HepG2 (cell line): ENCODE data around the gene NUDT7. TPM values are rescaled to one million over a fixed set of nuclear protein-coding genes. Genes with fewer than 3 reads are reported as not detected.
A peak's percentile ranks its signal among the peaks of the same experiment; 100 is the strongest.

Source experiments
- ATF3 ChIP-seq: sonication (generic); formaldehyde crosslinking; IDR thresholded peaks from 2 replicates; pipeline ENCODE4 v1.4.0; 2020; ENCODE audit warnings: missing genetic modification reagents
- CBX1 ChIP-seq: IDR thresholded peaks from one replicate; pipeline ENCODE4 v1.6.1; 2016; ENCODE audit warnings: antibody characterized with exemption, low read depth
- CENPBD1 ChIP-seq: sonication (generic); formaldehyde crosslinking; IDR thresholded peaks from 2 replicates; pipeline ENCODE4 v1.8.0; 2022; ENCODE audit warnings: missing genetic modification reagents, low read depth, mild to moderate bottlenecking, borderline replicate concordance
- HMGXB3 ChIP-seq: sonication (generic); formaldehyde crosslinking; IDR thresholded peaks from 2 replicates; pipeline ENCODE4 v1.4.0; 2020; ENCODE audit warnings: missing genetic modification reagents, borderline replicate concordance
- HOXD1 ChIP-seq: sonication (generic); formaldehyde crosslinking; IDR thresholded peaks from 2 replicates; pipeline ENCODE4 v1.5.0; 2020; ENCODE audit warnings: missing genetic modification reagents
- ISX ChIP-seq: sonication (generic); formaldehyde crosslinking; conservative IDR thresholded peaks from 2 replicates; pipeline ENCODE4 v1.5.0; 2020; ENCODE audit warnings: missing genetic modification reagents
- NKX3-1 ChIP-seq: sonication (generic); formaldehyde crosslinking; IDR thresholded peaks from 2 replicates; pipeline ENCODE4 v1.5.0; 2020; ENCODE audit warnings: missing genetic modification reagents
- NR1H2 ChIP-seq: sonication (generic); formaldehyde crosslinking; IDR thresholded peaks from 2 replicates; pipeline ENCODE4 v1.8.1; 2022; ENCODE audit warnings: low read depth, missing genetic modification reagents, borderline replicate concordance
- PAWR ChIP-seq: sonication (generic); formaldehyde crosslinking; IDR thresholded peaks from 2 replicates; pipeline ENCODE4 v1.4.0; 2020; ENCODE audit warnings: missing genetic modification reagents, mild to moderate bottlenecking, borderline replicate concordance
- ZBTB7B ChIP-seq: sonication (generic); formaldehyde crosslinking; IDR thresholded peaks from 2 replicates; pipeline ENCODE4 v1.4.0; 2020; ENCODE audit warnings: missing genetic modification reagents
- ZNF446 ChIP-seq: sonication (generic); formaldehyde crosslinking; IDR thresholded peaks from 2 replicates; pipeline ENCODE4 v1.5.0; 2020; ENCODE audit warnings: mild to moderate bottlenecking, missing genetic modification reagents
- polyA plus RNA-seq, 8 experiments: library from polyadenylated mRNA; depleted of rRNA in 3 of 8; stranded (reverse) in 7 of 8; unstranded in 1 of 8; fragments of >200 nt; fragmentation: Illumina TruSeq in 4 of 8; extraction: Trizol in 4 of 8; gene quantifications; 2 replicates each; pipeline versions ENCODE4 v1.2.1 to v1.2.3, GENCODE V29; 2011 to 2016; ENCODE audit warnings: low read depth in 4 of 8, missing spikeins in 1 of 8, mixed read lengths in 1 of 8; ENCODE audit not compliant: insufficient read depth in 1 of 8
- total RNA-seq, 5 experiments: library from RNA; depleted of rRNA; stranded (reverse); fragments of >200 nt; fragmentation: Illumina TruSeq; extraction: Trizol; gene quantifications; 2 replicates each; pipeline ENCODE4 v1.2.3, GENCODE V29; 2016; ENCODE audit warnings: low read depth in 1 of 5
- TF ChIP-seq, protein P1 (sequence below): sonication (generic); formaldehyde crosslinking; IDR thresholded peaks from 2 replicates; pipeline ENCODE4 v1.4.0; 2020; ENCODE audit warnings: missing genetic modification reagents
- TF ChIP-seq, protein P2 (sequence below): sonication (generic); formaldehyde crosslinking; IDR thresholded peaks from 2 replicates; pipeline ENCODE4 v1.9.0; 2021; ENCODE audit warnings: missing genetic modification reagents, borderline replicate concordance
- TF ChIP-seq, protein P3 (sequence below): sonication (generic); formaldehyde crosslinking; IDR thresholded peaks from 2 replicates; pipeline ENCODE4 v1.4.0; 2020; ENCODE audit warnings: low read depth, missing genetic modification reagents

Gene NUDT7
- total and polyA plus RNA-seq, 2 of the 13 experiments (the other 11 are each of a cell fraction or from before 2014, with no cell fraction given) = 14.3 to 23.9 TPM

DNA sequence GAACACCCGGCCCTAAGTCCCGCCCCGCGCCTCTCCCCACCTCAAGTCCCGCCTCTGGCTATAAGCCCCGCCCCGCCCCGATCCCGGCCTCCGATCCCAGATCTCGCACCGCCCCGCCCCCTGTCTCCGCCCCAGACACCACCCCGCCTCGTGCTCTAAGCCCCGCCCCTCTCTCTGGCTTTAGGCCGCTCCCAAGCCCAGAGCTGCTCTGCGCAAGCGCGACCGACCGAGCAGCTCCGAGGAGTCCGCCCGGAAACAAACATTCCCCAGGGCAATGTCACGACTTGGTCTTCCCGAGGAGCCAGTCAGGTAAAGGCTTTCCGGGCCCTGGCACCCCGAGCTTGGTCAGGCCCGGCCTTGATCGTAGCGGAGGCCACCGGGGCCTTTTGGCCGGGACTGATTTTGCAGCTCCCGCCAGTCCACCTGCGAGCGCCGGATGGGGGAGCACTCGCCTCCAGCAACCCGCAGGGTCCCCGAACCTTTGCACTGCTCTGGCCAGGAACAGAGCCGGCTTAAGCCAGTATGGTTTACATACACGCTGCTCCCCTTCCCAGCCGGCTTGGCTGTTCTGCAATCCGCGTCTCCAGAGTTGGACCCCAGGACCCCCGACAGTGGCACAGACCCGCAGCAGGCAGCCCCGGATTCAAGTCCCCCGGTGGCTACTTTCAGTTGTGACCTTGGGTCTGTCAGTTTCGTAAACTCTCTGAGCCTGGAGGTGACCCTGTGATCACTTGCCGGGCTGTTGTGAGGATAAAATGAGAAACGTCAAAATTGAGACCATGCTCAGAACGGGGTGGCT is at the start of gene NUDT7 (continued):
- TF ChIP-seq CENPBD1 (CRISPR knock-in tag) (no peak), ISX (no peak), HMGXB3 (0 out of 2 replicates have a peak, but pooled peaks have one; percentile 23), PAWR (CRISPR knock-in tag) (0 out of 2 replicates have a peak, but pooled peaks have one; percentile 30), ZBTB7B (CRISPR knock-in tag) (peak; percentile 90), NKX3-1 (CRISPR knock-in tag) (0 out of 2 replicates have a peak, but pooled peaks have one; percentile 19), ATF3 (CRISPR knock-in tag) (peak; percentile 24; the same call in 1 of the 2 replicates), HOXD1 (CRISPR knock-in tag) (peak; percentile 19; the same call in 1 of the 2 replicates), ZNF446 (0 out of 2 replicates have a peak, but pooled peaks have one; percentile 55), NR1H2 (no peak), CBX1 (peak; percentile 91)
- TF ChIP-seq, protein P1, sequence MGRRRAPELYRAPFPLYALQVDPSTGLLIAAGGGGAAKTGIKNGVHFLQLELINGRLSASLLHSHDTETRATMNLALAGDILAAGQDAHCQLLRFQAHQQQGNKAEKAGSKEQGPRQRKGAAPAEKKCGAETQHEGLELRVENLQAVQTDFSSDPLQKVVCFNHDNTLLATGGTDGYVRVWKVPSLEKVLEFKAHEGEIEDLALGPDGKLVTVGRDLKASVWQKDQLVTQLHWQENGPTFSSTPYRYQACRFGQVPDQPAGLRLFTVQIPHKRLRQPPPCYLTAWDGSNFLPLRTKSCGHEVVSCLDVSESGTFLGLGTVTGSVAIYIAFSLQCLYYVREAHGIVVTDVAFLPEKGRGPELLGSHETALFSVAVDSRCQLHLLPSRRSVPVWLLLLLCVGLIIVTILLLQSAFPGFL (CRISPR knock-in tag) = no peak
- TF ChIP-seq, protein P2, sequence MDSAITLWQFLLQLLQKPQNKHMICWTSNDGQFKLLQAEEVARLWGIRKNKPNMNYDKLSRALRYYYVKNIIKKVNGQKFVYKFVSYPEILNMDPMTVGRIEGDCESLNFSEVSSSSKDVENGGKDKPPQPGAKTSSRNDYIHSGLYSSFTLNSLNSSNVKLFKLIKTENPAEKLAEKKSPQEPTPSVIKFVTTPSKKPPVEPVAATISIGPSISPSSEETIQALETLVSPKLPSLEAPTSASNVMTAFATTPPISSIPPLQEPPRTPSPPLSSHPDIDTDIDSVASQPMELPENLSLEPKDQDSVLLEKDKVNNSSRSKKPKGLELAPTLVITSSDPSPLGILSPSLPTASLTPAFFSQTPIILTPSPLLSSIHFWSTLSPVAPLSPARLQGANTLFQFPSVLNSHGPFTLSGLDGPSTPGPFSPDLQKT (CRISPR knock-in tag) = peak; percentile 44; the same call in 1 of the 2 replicates
- TF ChIP-seq, protein P3, sequence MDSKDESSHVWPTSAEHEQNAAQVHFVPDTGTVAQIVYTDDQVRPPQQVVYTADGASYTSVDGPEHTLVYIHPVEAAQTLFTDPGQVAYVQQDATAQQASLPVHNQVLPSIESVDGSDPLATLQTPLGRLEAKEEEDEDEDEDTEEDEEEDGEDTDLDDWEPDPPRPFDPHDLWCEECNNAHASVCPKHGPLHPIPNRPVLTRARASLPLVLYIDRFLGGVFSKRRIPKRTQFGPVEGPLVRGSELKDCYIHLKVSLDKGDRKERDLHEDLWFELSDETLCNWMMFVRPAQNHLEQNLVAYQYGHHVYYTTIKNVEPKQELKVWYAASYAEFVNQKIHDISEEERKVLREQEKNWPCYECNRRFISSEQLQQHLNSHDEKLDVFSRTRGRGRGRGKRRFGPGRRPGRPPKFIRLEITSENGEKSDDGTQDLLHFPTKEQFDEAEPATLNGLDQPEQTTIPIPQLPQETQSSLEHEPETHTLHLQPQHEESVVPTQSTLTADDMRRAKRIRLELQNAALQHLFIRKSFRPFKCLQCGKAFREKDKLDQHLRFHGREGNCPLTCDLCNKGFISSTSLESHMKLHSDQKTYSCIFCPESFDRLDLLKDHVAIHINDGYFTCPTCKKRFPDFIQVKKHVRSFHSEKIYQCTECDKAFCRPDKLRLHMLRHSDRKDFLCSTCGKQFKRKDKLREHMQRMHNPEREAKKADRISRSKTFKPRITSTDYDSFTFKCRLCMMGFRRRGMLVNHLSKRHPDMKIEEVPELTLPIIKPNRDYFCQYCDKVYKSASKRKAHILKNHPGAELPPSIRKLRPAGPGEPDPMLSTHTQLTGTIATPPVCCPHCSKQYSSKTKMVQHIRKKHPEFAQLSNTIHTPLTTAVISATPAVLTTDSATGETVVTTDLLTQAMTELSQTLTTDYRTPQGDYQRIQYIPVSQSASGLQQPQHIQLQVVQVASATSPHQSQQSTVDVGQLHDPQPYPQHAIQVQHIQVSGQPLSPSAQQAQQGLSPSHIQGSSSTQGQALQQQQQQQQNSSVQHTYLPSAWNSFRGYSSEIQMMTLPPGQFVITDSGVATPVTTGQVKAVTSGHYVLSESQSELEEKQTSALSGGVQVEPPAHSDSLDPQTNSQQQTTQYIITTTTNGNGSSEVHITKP = peak; percentile 96
